Upper lobe of left lung (tissue), 6 donors: Measurements from ENCODE around the gene CPHXL2. TPM values are rescaled to one million over a fixed set of nuclear protein-coding genes. Genes with fewer than 3 reads are reported as not detected.

Experiments
- ATAC-seq, 2 donors: fragments of 200-7000 bp; cut with Tn5 transposase; one replicate each; pipeline ENCODE4 v1.9.1; 2022; ENCODE audit warnings: mild to moderate bottlenecking in 2 of 2, moderate library complexity in 2 of 2; ENCODE audit not compliant: low FRiP score in 2 of 2
- DNase-seq, 2 donors: peaks; one replicate each; pipeline ENCODE4 v3.0.0-alpha.2; 2019 to 2020
- H3K27ac ChIP-seq, 4 donors: fragments of 200-600 bp; sonication (generic); one replicate each; pipeline ENCODE4 v1.5.1; 2016 to 2019
- H3K27me3 ChIP-seq, 4 donors: fragments of 200-600 bp; sonication (generic); one replicate each; pipeline ENCODE4 v1.5.1; 2017 to 2019
- H3K36me3 ChIP-seq, 4 donors: fragments of 200-600 bp; sonication (generic); one replicate each; pipeline ENCODE4 v1.5.1; 2016 to 2019
- H3K4me1 ChIP-seq, 4 donors: fragments of 200-600 bp; sonication (generic); one replicate each; pipeline ENCODE4 v1.5.1; 2018 to 2019
- H3K4me3 ChIP-seq, 4 donors: fragments of 200-600 bp; sonication (generic); one replicate each; pipeline ENCODE4 v1.5.1; 2017 to 2019; ENCODE audit warnings: mild to moderate bottlenecking in 2 of 4, moderate library complexity in 1 of 4
- H3K9me3 ChIP-seq, 4 donors: fragments of 200-600 bp; sonication (generic); one replicate each; pipeline ENCODE4 v1.5.1; 2018 to 2019
- CTCF ChIP-seq, 6 experiments: fragments of 450-650 bp in 4 of 6; fragments of 200-600 bp in 2 of 6; sonication (generic) in 2 of 6; IDR thresholded peaks; one replicate each; pipeline ENCODE4 v1.5.1; 2016 to 2019; ENCODE audit warnings: antibody characterized with exemption in 6 of 6
- EP300 ChIP-seq, 4 donors: sonication (generic); formaldehyde crosslinking; IDR thresholded peaks; one replicate each; pipeline ENCODE4 v1.5.1; 2017; ENCODE audit warnings: antibody characterized with exemption in 4 of 4, control low read depth in 2 of 4
- POLR2A ChIP-seq, 4 donors: fragments of 450-650 bp; IDR thresholded peaks; one replicate each; pipeline ENCODE4 v1.5.1; 2016 to 2017; ENCODE audit warnings: antibody characterized with exemption in 4 of 4, mild to moderate bottlenecking in 2 of 4
- POLR2AphosphoS5 ChIP-seq, 2 donors: sonication (generic); formaldehyde crosslinking; IDR thresholded peaks; one replicate each; pipeline ENCODE4 v1.5.1; 2017; ENCODE audit warnings: antibody characterized with exemption in 2 of 2
- WGBS, 2 donors: methylation state at CpG; one replicate each; pipeline ENCODE4 v1.1.5; 2017 to 2018; 5-methylcytosine and 5-hydroxymethylcytosine counted together
- total RNA-seq, 6 donors: library from RNA; depleted of rRNA in 4 of 6; stranded (reverse); fragments of >200 nt in 4 of 6; gene quantifications; one replicate each; pipeline versions ENCODE4 v1.1.0 to v1.2.1, GENCODE V29; 2016 to 2021
- donor health status: DM: no; HTN: no; CAD: no; lungs with moderate emphysema.
- donor health status: DM: no; HTN: yes; CAD: no; lungs with severe emphysema.

The CPHXL2 gene
- total RNA-seq, 6 donors from 2014 or later = not detected

DNA sequence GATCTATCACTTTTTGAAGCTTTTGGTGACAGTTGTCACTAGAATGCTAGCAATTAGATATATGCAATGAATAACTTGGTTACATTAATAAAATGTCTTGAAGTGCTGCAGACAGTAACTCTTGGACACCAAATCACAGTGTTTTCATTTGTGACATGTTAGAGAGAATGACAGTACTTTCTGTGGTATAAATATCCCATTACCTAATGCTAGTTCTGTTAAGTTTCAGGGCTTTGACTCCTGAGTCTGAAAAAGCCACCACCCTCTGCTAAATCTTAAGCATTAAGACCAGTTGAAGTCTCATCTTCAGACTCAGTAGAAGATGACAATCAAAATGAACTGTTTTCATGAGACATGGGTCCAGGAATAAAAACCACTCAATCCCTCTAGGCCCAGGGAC, 10.6 kb upstream of the CPHXL2 start:
- Histone ChIP-seq H3K27ac (no peak overlapping the region), H3K9me3 (no peaks in the 10 kb centered on the region), H3K27me3 (no peaks in the 10 kb centered on the region), H3K4me3 (no peak overlapping the region), H3K4me1 (no peaks in the 10 kb centered on the region), H3K36me3 (no peaks in the 10 kb centered on the region)
- TF ChIP-seq EP300 (IDR thresholded peaks at IDR 0.05) (no peak), CTCF (IDR thresholded peaks at IDR 0.05) (no peak), POLR2A (IDR thresholded peaks at IDR 0.05) (no peak), POLR2AphosphoS5 (IDR thresholded peaks at IDR 0.05) (no peak)
- ATAC-seq (no peak), DNase-seq (no peak)

- DNase-seq (no peak), ATAC-seq (no peak)
- TF ChIP-seq CTCF (IDR thresholded peaks at IDR 0.05) (no peak), POLR2A (IDR thresholded peaks at IDR 0.05) (no peak), POLR2AphosphoS5 (IDR thresholded peaks at IDR 0.05) (no peak), EP300 (IDR thresholded peaks at IDR 0.05) (no peak)
- H3K36me3 ChIP-seq = no peaks in the 10 kb centered on the region
- 81 to 92% methylated on average over 14 of the region's 14 CpGs for WGBS, 2 donors
- no peaks in the 10 kb centered on the region for H3K9me3 ChIP-seq
- H3K4me3 ChIP-seq = no peak overlapping the region
- H3K4me1 ChIP-seq = no peaks in the 10 kb centered on the region
- no peak overlapping the region for H3K27ac ChIP-seq
- H3K27me3 ChIP-seq = no peaks in the 10 kb centered on the region
Observed at GRCh38 chr16:75682308-75682707, 5.5 kb upstream of the CPHXL2 start.

GRCh38 chr16:75679366-75679765, 2.6 kb upstream of the CPHXL2 start:
- H3K27me3 ChIP-seq = no peaks in the 10 kb centered on the region
- no peaks in the 10 kb centered on the region for H3K9me3 ChIP-seq
- TF ChIP-seq POLR2A (IDR thresholded peaks at IDR 0.05) (no peak), POLR2AphosphoS5 (IDR thresholded peaks at IDR 0.05) (no peak), EP300 (IDR thresholded peaks at IDR 0.05) (no peak), CTCF (IDR thresholded peaks at IDR 0.05) (no peak)
- no peak overlapping the region for H3K4me3 ChIP-seq
- WGBS, 2 donors = 65 to 83% methylated on average over 5 of the region's 5 CpGs
- DNase-seq (no peak), ATAC-seq (no peak)
- no peaks in the 10 kb centered on the region for H3K4me1 ChIP-seq
- no peak overlapping the region for H3K27ac ChIP-seq
- no peaks in the 10 kb centered on the region for H3K36me3 ChIP-seq

- no peak for ATAC-seq
- no peaks in the 10 kb centered on the region for H3K27me3 ChIP-seq
- H3K9me3 ChIP-seq = no peaks in the 10 kb centered on the region
- TF ChIP-seq POLR2AphosphoS5 (IDR thresholded peaks at IDR 0.05) (no peak), CTCF (IDR thresholded peaks at IDR 0.05) (no peak), POLR2A (IDR thresholded peaks at IDR 0.05) (no peak), EP300 (IDR thresholded peaks at IDR 0.05) (no peak)
- no peak for DNase-seq
- H3K4me3 ChIP-seq = no peak overlapping the region
- H3K27ac ChIP-seq = no peak overlapping the region
- H3K36me3 ChIP-seq = no peaks in the 10 kb centered on the region
- H3K4me1 ChIP-seq = no peaks in the 10 kb centered on the region
Observed at GRCh38 chr16:75667503-75667902, 9.3 kb downstream of the CPHXL2 start.

DNA sequence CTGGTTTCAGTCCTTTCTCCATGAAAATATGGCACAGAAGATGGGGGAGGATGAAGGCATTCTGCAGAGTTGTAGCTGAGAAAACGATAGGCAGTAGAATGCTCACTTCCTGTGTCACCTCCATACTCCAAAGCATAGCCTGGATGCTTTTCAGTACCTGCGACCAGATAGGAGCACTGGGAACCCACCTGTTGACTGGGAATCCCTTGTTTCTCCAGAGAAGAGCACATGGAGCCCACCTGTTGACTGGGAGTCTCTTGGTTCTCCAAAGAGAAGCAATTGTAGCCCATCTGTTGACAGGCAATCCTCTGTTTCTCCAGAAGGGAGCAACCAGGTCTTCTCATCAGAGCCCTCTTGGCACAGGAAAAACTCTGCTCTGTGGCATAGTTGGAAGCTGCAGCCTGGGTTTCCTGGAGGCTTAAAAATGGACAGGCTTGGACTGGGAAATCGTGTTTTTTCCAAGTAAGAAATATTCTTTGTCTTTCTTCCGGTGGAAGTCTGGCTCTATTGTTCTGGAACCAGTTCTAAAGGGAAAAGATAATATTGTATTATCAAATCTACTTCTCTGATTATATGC, 16.0 kb downstream of the CPHXL2 start:
- 72 to 78% methylated on average over 4 of the region's 4 CpGs for WGBS, 2 donors
- H3K27ac ChIP-seq = no peak overlapping the region
- no peak overlapping the region for H3K4me3 ChIP-seq
- DNase-seq (no peak), ATAC-seq (no peak)
- no peaks in the 10 kb centered on the region for H3K27me3 ChIP-seq
- peaks cover 0 to 3% (median 0%) of the 10 kb centered on the region in 4 donors for H3K4me1 ChIP-seq
- H3K36me3 ChIP-seq = peaks cover 24 to 49% (median 31%) of the 10 kb centered on the region in 4 donors
- no peaks in the 10 kb centered on the region for H3K9me3 ChIP-seq
- TF ChIP-seq EP300 (IDR thresholded peaks at IDR 0.05) (no peak), CTCF (IDR thresholded peaks at IDR 0.05) (no peak), POLR2A (IDR thresholded peaks at IDR 0.05) (no peak), POLR2AphosphoS5 (IDR thresholded peaks at IDR 0.05) (no peak)
